GM21423 (cell line): ENCODE data around the gene NGFR.

Experiments used
- ATAC-seq: cut with Tn5 transposase; IDR thresholded peaks from one replicate; pipeline ENCODE4 v1.9.1; 2021; ENCODE audit warnings: mild to moderate bottlenecking, moderate library complexity; ENCODE audit not compliant: unreplicated experiment

NGFR gene

DNA sequence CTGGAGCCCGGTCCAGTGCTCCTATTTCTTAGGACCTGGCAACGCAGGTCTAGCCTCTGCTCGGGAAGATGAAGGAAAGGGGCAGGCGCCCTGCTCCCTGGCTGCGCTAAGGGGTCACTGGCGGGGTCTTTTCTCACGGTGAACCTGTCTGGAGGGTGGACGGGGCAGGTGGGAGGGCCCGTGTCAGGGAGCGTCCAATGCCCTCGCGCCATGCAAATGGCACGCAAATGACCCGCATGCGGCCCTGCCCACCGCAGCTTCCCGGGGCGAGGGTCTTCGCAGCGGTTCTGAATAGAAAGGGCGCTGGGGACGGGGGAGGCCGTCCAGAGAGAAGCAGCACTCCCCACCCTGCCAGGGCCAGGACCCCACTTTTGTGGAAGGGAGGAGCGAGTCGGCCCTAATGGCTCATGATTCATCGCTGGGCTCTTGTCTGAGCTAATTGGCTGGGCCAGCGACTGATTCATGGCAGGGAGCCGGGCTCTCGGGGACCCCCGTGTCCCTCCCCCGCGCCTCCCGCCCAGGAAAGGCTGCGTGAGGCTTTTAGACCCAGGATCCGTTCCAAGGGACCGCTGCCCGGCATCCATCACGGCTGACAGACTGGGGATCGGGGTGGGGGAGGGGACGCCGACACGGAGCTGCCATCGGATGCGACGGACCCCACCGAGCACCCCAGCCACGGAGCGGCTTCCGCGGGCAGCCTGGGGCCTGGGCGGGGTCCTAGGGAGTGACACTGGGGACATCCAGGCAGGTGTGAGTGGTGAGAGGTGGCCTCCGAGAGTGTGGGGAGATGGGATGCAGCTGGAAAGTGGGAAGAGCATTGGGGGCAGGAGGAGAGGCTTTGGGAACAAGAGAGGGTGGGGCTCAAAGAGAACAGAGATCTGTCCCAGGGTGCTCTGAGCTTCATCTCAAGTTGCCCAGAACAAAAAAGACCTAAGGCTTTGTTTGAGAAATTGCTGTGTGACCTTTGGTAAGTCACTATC, 25.0 kb upstream of the NGFR start:
- no peak for ATAC-seq

DNA sequence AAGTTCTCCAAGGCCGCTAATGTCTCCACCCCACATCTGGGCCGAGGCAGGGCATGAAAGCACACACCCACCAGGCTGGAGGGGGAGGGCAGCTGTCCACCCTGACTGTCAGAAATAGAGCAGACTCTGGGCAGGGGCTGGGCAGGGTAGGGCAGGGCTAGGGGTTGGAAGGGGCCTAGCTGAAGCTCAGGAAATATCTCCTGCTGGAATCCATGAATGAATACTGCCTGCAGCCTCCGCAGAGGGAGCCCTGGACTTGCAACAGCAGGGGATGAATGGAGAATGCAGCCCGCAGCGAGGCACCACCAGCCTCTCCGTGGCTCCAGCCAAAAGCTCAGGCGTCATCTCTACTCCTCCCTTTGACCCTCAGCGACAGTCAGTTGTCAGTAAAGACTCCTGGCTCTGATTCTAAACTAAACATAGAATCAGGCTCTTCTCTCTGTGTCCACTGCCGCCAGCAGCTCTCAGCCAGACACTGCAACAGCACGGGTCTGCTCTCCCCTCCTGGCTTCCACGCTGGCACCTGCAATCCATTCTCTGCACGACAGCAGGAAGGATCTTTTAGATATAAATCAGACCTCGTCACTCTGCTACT, 23.9 kb upstream of the NGFR start:
- no peak for ATAC-seq

DNA sequence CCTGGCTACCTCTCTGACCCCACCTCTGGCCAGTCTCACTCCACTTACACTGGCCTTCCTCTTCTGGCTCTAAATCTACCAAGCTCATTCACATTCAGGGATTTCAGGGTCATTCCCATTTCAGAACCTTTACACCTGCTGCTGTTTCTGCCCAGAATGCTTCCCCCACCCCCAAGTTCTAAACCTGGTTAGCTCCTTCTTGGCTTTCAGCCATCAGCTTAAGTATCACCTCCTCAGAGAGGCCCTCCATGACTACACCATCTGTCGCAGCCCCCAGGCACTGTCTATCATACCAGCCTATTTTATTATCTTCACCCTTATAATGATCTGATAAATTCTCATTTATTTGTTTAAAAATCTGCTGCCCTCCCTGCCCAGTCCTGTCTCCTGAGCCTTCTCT, 23.3 kb upstream of the NGFR start:
- ATAC-seq, result no peak

- ATAC-seq, result no peak
Observed at GRCh38 chr17:49472527-49472926, 22.6 kb upstream of the NGFR start.

DNA sequence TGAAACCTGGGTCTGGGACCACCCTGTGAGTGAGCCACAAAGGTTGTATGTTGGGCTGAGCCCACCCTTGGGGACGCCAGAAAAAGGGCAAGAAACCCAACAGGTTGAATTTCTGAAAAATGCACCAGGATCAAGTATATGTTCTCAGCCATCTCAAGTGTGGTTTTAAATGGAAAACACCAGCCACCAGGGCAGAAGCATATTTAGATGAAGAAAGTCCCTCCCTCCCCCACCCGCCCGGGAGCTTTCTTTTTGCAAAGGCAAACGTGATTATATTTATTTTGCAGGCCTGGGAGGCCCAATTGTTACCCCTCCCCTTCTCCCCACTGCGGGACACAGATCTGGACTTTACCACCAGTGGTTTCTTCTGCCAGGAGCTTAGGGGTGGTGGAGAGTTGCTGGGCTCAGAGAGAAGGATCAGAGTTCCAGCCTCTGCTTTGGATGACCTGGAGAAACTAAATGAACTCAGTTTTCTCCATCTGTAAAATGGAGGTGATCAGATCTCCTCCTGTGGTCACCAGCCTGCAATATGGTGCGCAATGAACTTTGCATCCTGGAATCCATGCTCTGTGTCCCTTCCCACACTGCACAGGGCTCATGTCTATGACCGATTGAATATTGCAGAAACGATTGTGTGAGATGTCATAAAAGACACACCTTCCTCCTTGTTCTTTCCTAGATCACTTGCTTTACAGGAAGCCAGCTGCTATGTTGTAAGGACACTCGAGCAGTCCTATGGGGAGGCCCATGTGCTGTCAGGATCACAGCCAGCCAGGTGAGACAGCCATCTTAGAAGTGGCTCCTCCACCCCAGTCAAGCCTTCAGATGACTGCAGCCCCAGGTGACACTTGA, 21.0 kb upstream of the NGFR start:
- ATAC-seq, result no peak

- ATAC-seq, result no peak
Observed at GRCh38 chr17:49477709-49478108, 17.4 kb upstream of the NGFR start.

DNA sequence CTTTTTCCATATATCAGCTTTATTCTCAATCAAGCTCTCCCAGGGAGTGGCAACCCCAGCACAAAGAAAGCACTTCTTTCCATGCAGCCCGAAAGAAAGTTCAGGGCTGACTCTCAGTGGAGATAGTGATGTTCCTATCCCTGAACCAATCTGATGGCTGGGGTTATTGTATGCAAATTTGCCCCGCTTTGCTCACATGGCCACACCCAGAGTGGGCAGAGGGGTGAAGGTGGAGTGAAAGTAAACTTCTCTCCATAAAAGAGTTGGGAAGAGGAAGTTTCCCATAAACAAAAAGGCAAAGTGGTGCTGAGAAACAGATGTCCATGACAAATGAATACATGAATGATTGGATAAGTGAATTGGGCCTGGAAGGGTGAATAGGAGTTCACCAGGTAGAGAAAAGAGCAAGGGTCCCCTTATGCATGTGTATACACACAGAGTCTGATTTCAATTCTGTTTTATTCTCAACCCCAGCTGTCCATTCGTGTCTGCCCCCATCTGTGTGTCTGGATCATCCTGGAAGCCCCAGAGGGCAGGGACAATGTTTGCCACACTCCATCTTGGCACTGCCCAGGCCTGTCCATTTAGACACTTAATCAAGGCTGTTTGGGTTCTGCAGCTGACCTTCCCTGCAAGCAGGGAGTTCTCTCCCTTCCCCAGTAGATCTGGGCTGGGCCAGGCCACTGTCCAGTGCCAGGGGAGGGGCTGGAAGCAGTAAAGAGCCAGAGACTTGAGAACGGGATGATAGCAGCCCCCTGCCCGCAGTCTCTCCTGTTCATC, 14.1 kb upstream of the NGFR start:
- no peak for ATAC-seq

- ATAC-seq, result no peak
Observed at GRCh38 chr17:49482144-49482817, 12.8 kb upstream of the NGFR start.

DNA sequence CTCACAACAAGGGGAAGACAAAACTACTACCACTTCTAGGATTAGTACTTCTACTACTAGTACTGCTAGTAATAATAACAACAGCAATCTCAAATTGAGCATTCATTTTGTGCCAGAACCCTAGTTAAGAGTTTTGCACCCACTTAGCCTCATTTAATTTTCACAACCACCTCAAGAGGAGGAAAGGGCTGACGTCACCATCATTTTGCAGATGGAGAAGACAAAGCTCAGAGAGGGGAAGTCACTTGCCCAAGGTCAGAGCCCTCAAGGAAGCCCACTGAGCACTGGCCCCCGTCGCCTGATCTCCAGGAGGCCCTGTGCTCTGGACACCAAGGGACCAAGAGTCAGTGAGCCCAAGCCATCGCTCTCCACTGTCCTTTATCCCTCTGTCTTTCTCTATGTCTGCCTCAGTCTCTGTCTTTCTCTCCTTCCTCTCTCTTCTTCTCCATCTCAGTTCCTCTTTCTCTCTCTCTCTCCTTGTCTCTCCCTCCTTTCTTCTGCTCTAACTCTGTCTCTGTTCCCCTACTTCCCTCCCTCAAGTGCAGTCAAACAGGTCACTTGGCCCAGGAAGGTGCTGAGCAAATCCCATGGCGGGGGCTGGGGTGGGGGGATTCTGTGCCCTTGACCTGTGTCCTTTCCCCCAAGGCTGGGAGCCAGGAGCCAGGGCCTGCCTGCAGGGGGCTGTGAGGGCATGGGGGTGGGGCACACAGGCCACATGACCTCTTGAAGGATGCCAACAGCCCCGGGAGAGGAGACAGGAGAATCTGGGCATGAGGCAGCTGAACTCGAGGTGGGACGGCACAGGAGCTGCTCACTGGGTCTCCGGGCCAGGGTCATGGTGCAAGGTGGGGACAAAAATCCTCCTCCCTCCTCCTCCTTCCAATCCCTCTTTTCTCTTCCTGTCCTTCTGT, 11.2 kb upstream of the NGFR start:
- no peak for ATAC-seq

DNA sequence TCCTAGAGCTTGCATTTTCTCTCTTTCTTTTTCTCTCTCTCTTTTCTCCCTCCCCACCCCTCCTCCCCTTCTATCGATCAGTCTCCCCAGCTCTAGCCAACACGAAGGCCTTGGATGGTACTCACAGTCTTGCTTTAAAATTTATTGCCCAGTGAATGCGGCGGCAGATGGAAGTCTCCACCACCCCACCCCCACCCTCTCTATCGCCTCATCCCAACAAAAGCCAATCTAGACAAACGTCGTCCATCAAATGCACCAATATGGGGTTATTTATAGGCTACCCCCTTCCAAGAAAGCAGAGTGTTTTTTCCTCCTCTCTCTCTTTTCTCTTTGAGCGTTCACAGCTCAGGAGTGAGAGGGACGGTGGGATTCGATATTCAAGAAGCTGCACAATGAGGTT, 10.5 kb upstream of the NGFR start:
- ATAC-seq, result no peak

GRCh38 chr17:49486012-49486641, 9.0 kb upstream of the NGFR start:
- no peak for ATAC-seq

GRCh38 chr17:49487183-49487582, 7.9 kb upstream of the NGFR start:
- no peak for ATAC-seq

GRCh38 chr17:49488612-49489011, 6.5 kb upstream of the NGFR start:
- no peak for ATAC-seq

DNA sequence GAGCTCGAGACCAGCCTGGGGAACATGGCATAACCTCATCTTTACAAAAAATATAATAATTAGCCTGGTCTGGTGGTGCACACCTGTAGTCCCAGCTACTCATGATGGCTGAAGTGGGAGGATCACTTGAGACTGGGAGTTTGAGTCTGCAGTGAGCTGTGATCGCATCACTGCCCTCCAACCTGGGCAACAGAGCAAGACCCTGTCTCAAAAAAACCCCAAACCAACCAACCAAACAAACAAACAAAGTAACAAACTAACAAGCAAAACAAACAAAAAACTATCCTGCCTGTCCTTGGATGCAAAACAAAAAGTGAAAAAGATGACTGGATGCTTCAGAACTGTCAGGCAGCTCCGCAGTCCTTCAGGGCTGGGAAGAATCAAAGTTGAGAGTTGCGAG, 5.7 kb upstream of the NGFR start:
- no peak for ATAC-seq

GRCh38 chr17:49490276-49490675, 4.8 kb upstream of the NGFR start:
- ATAC-seq, result no peak

GRCh38 chr17:49491192-49491769, 3.8 kb upstream of the NGFR start:
- ATAC-seq, result no peak

- ATAC-seq, result no peak
Observed at GRCh38 chr17:49494399-49494985, 601 bp upstream of the NGFR start.

DNA sequence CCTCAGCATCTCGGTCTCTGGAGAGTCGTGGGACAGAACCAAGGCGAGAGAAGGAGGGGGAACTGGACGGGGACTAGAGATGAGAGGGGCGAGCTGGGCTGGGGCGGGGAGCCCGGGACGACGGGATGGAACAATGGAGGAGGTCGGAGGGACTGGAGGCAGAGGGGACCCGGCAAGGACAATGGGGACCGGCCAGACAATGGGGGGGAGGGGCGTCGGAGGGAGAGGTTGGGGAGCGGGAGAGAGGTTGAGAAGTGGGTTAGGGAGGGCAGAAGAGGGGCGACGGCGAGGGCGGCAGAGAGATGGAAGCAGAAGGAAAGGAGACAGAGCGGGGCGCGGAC, 719 bp downstream of the NGFR start:
- ATAC-seq, result no peak
